Measurements from ENCODE around the gene ENTREP3. TPM values are rescaled to one million over a fixed set of nuclear protein-coding genes. Genes with fewer than 3 reads are reported as not detected.

ENTREP3 gene
- total and polyA plus RNA-seq, 9 donors: 4.2 to 21.7 (median 16.7) TPM

GRCh38 chr1:155266553-155266952 lies 11.3 kb upstream of the ENTREP3 start:
- DNase-seq: no peak
- Histone ChIP-seq H3K9me3 (replicated peaks; ENCODE audit: control insufficient read depth, low read depth, low read length) (no peaks in the 10 kb centered on the region), H3K4me1 (ENCODE audit: control insufficient read depth, insufficient read depth, low read length) (peaks cover 9% of the 10 kb centered on the region), H3K27ac (ENCODE audit: low read length) (no peak overlapping the region), H3K36me3 (ENCODE audit: control insufficient read depth, insufficient read depth, low read length) (peaks cover 82% of the 10 kb centered on the region), H3K4me3 (ENCODE audit: low read length) (no peak overlapping the region), H3K27me3 (ENCODE audit: control insufficient read depth, insufficient read depth, low read length) (no peaks in the 10 kb centered on the region)
- WGBS (ENCODE audit: insufficient coverage): 80% methylated on average over 5 of the region's 6 CpGs

GRCh38 chr1:155263067-155263466 lies 7.8 kb upstream of the ENTREP3 start:
- Histone ChIP-seq H3K4me1 (ENCODE audit: control insufficient read depth, insufficient read depth, low read length) (peaks cover 16% of the 10 kb centered on the region), H3K27me3 (ENCODE audit: control insufficient read depth, insufficient read depth, low read length) (no peaks in the 10 kb centered on the region), H3K36me3 (ENCODE audit: control insufficient read depth, insufficient read depth, low read length) (peaks cover 68% of the 10 kb centered on the region), H3K4me3 (ENCODE audit: low read length) (no peak overlapping the region), H3K9me3 (replicated peaks; ENCODE audit: control insufficient read depth, low read depth, low read length) (no peaks in the 10 kb centered on the region), H3K27ac (ENCODE audit: low read length) (no peak overlapping the region)
- no peak for DNase-seq
- WGBS (ENCODE audit: insufficient coverage): 90% methylated on average over 8 of the region's 11 CpGs

GRCh38 chr1:155261852-155262673 lies 6.8 kb upstream of the ENTREP3 start, which contains the start of gene SCAMP3:
TSS of gene SCAMP3 (minus strand) at chr1:155262360. CDS start at chr1:155262151, 209 bp downstream.
- H3K27ac ChIP-seq (ENCODE audit: low read length): peak within 1 kb of the TSS; percentile 90
- no peaks in the 10 kb centered on the region for H3K27me3 ChIP-seq (ENCODE audit: control insufficient read depth, insufficient read depth, low read length)
- peaks cover 16% of the 10 kb centered on the region for H3K4me1 ChIP-seq (ENCODE audit: control insufficient read depth, insufficient read depth, low read length)
- WGBS (ENCODE audit: insufficient coverage): under 1% methylated on average over 44 of the region's 47 CpGs
- H3K36me3 ChIP-seq (ENCODE audit: control insufficient read depth, insufficient read depth, low read length): peaks cover 65% of the 10 kb centered on the region
- no peaks in the 10 kb centered on the region for H3K9me3 ChIP-seq (replicated peaks; ENCODE audit: control insufficient read depth, low read depth, low read length)
- H3K4me3 ChIP-seq (ENCODE audit: low read length): peak within 1 kb of the TSS; percentile 97
- peak; percentile 99 for DNase-seq

- Histone ChIP-seq H3K27ac (ENCODE audit: low read length) (peak overlapping the region; percentile 90), H3K36me3 (ENCODE audit: control insufficient read depth, insufficient read depth, low read length) (peaks cover 65% of the 10 kb centered on the region), H3K4me3 (ENCODE audit: low read length) (peak overlapping the region; percentile 97), H3K9me3 (replicated peaks; ENCODE audit: control insufficient read depth, low read depth, low read length) (no peaks in the 10 kb centered on the region), H3K27me3 (ENCODE audit: control insufficient read depth, insufficient read depth, low read length) (no peaks in the 10 kb centered on the region), H3K4me1 (ENCODE audit: control insufficient read depth, insufficient read depth, low read length) (peaks cover 17% of the 10 kb centered on the region)
- DNase-seq: no peak
- WGBS (ENCODE audit: insufficient coverage): 0% methylated on average over 9 of the region's 9 CpGs
Measured at GRCh38 chr1:155261493-155261851, 6.2 kb upstream of the ENTREP3 start.

- Histone ChIP-seq H3K36me3 (ENCODE audit: control insufficient read depth, insufficient read depth, low read length) (peaks cover 61% of the 10 kb centered on the region), H3K4me3 (ENCODE audit: low read length) (no peak overlapping the region), H3K27ac (ENCODE audit: low read length) (no peak overlapping the region), H3K27me3 (ENCODE audit: control insufficient read depth, insufficient read depth, low read length) (no peaks in the 10 kb centered on the region), H3K9me3 (replicated peaks; ENCODE audit: control insufficient read depth, low read depth, low read length) (no peaks in the 10 kb centered on the region), H3K4me1 (ENCODE audit: control insufficient read depth, insufficient read depth, low read length) (peaks cover 28% of the 10 kb centered on the region)
- WGBS (ENCODE audit: insufficient coverage): 81% methylated on average over 3 of the region's 5 CpGs
- DNase-seq: no peak
Measured at GRCh38 chr1:155260276-155260675, 5.0 kb upstream of the ENTREP3 start.

GRCh38 chr1:155256058-155256852 lies 972 bp upstream of the ENTREP3 start:
- H3K4me1 ChIP-seq (ENCODE audit: control insufficient read depth, insufficient read depth, low read length): peaks cover 42% of the 10 kb centered on the region
- WGBS (ENCODE audit: insufficient coverage): 79% methylated on average over 20 of the region's 20 CpGs
- peaks cover 40% of the 10 kb centered on the region for H3K36me3 ChIP-seq (ENCODE audit: control insufficient read depth, insufficient read depth, low read length)
- DNase-seq: no peak
- no peaks in the 10 kb centered on the region for H3K9me3 ChIP-seq (replicated peaks; ENCODE audit: control insufficient read depth, low read depth, low read length)
- peak overlapping the region; percentile 100 for H3K27ac ChIP-seq (ENCODE audit: low read length)
- peak overlapping the region; percentile 94 for H3K4me3 ChIP-seq (ENCODE audit: low read length)
- no peaks in the 10 kb centered on the region for H3K27me3 ChIP-seq (ENCODE audit: control insufficient read depth, insufficient read depth, low read length)

GRCh38 chr1:155254714-155255242 lies 505 bp downstream of the ENTREP3 start:
- Histone ChIP-seq H3K27ac (ENCODE audit: low read length) (peak overlapping the region; percentile 100), H3K27me3 (ENCODE audit: control insufficient read depth, insufficient read depth, low read length) (no peaks in the 10 kb centered on the region), H3K4me1 (ENCODE audit: control insufficient read depth, insufficient read depth, low read length) (peaks cover 48% of the 10 kb centered on the region), H3K9me3 (replicated peaks; ENCODE audit: control insufficient read depth, low read depth, low read length) (no peaks in the 10 kb centered on the region), H3K4me3 (ENCODE audit: low read length) (peak overlapping the region; percentile 94), H3K36me3 (ENCODE audit: control insufficient read depth, insufficient read depth, low read length) (peaks cover 36% of the 10 kb centered on the region)
- 1% methylated on average over 22 of the region's 35 CpGs for WGBS (ENCODE audit: insufficient coverage)
- peak; percentile 55 for DNase-seq

GRCh38 chr1:155254228-155254713 lies 1.0 kb downstream of the ENTREP3 start:
- H3K27me3 ChIP-seq (ENCODE audit: control insufficient read depth, insufficient read depth, low read length): no peaks in the 10 kb centered on the region
- no peaks in the 10 kb centered on the region for H3K9me3 ChIP-seq (replicated peaks; ENCODE audit: control insufficient read depth, low read depth, low read length)
- H3K27ac ChIP-seq (ENCODE audit: low read length): peak overlapping the region; percentile 100
- DNase-seq: peak; percentile 39
- WGBS (ENCODE audit: insufficient coverage): 32% methylated on average over 6 of the region's 12 CpGs
- peaks cover 48% of the 10 kb centered on the region for H3K4me1 ChIP-seq (ENCODE audit: control insufficient read depth, insufficient read depth, low read length)
- H3K36me3 ChIP-seq (ENCODE audit: control insufficient read depth, insufficient read depth, low read length): peaks cover 33% of the 10 kb centered on the region
- peak overlapping the region; percentile 94 for H3K4me3 ChIP-seq (ENCODE audit: low read length)

- Histone ChIP-seq H3K27ac (ENCODE audit: low read length) (peak overlapping the region; percentile 15), H3K9me3 (replicated peaks; ENCODE audit: control insufficient read depth, low read depth, low read length) (no peaks in the 10 kb centered on the region), H3K36me3 (ENCODE audit: control insufficient read depth, insufficient read depth, low read length) (peaks cover 34% of the 10 kb centered on the region), H3K4me3 (ENCODE audit: low read length) (peak overlapping the region; percentile 94), H3K27me3 (ENCODE audit: control insufficient read depth, insufficient read depth, low read length) (no peaks in the 10 kb centered on the region), H3K4me1 (ENCODE audit: control insufficient read depth, insufficient read depth, low read length) (peaks cover 48% of the 10 kb centered on the region)
- WGBS (ENCODE audit: insufficient coverage): 100% methylated on average over 1 of the region's 5 CpGs
- no peak for DNase-seq
Measured at GRCh38 chr1:155253797-155254196, 1.5 kb downstream of the ENTREP3 start.

- no peak for DNase-seq
- Histone ChIP-seq H3K36me3 (ENCODE audit: control insufficient read depth, insufficient read depth, low read length) (peaks cover 35% of the 10 kb centered on the region), H3K9me3 (replicated peaks; ENCODE audit: control insufficient read depth, low read depth, low read length) (no peaks in the 10 kb centered on the region), H3K27ac (ENCODE audit: low read length) (no peak overlapping the region), H3K4me1 (ENCODE audit: control insufficient read depth, insufficient read depth, low read length) (peaks cover 48% of the 10 kb centered on the region), H3K27me3 (ENCODE audit: control insufficient read depth, insufficient read depth, low read length) (no peaks in the 10 kb centered on the region), H3K4me3 (ENCODE audit: low read length) (no peak overlapping the region)
- WGBS (ENCODE audit: insufficient coverage): 100% methylated on average over 3 of the region's 5 CpGs
Measured at GRCh38 chr1:155253208-155253607, 2.1 kb downstream of the ENTREP3 start.
